ENCODE data around the gene LETM1. TPM values are rescaled to one million over a fixed set of nuclear protein-coding genes. Genes with fewer than 3 reads are reported as not detected.

Gene LETM1
- total and polyA plus RNA-seq, 2 of the 13 experiments (the other 11 are each of a cell fraction or from before 2014, with no cell fraction given), result 9.7 to 41.6 TPM

- peak; percentile 78 for TF ChIP-seq ZNF687 (CRISPR knock-in tag; IDR thresholded peaks at IDR 0.05)
- no peak for TF ChIP-seq ZNF777 (CRISPR knock-in tag; IDR thresholded peaks at IDR 0.05)
- no peak for TF ChIP-seq AGO1 (IDR thresholded peaks at IDR 0.05; ENCODE audit: low read depth, low read length, poor library complexity, severe bottlenecking)
- no peak for TF ChIP-seq MYNN (CRISPR knock-in tag; IDR thresholded peaks at IDR 0.05; ENCODE audit: low read depth)
- TF ChIP-seq ZNF607 (CRISPR knock-in tag; IDR thresholded peaks at IDR 0.05; ENCODE audit: borderline replicate concordance), result no peak
- TF ChIP-seq, protein P1, sequence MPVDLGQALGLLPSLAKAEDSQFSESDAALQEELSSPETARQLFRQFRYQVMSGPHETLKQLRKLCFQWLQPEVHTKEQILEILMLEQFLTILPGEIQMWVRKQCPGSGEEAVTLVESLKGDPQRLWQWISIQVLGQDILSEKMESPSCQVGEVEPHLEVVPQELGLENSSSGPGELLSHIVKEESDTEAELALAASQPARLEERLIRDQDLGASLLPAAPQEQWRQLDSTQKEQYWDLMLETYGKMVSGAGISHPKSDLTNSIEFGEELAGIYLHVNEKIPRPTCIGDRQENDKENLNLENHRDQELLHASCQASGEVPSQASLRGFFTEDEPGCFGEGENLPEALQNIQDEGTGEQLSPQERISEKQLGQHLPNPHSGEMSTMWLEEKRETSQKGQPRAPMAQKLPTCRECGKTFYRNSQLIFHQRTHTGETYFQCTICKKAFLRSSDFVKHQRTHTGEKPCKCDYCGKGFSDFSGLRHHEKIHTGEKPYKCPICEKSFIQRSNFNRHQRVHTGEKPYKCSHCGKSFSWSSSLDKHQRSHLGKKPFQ (CRISPR knock-in tag; IDR thresholded peaks at IDR 0.05; ENCODE audit: insufficient replicate concordance), result no peak
These were observed 77.1 kb downstream of the LETM1 start (continued) for GRCh38 chr4:1778642-1779392.
